A549 (cell line): ENCODE data around the gene POMT2. TPM values are rescaled to one million over a fixed set of nuclear protein-coding genes. Genes with fewer than 3 reads are reported as not detected.
"Not testable (repeated sequence)": the region's sequence is repeated elsewhere in the genome, so short reads cannot be mapped to it uniquely, and the experiment has no call there.

Experiments used
- ATAC-seq, 2 experiments: fragments of 200-7000 bp in 1 of 2; fragments of >200 bp in 1 of 2; cut with Nextera tagmentation in 1 of 2; cut with Tn5 transposase in 1 of 2; 3 replicates each; pipeline versions ENCODE4 v1.8.0 to v1.9.1; 2018 to 2020; ENCODE audit warnings: mild to moderate bottlenecking in 1 of 2, moderate library complexity in 1 of 2
- CTCF ChIA-PET: fragments of 300-600 bp; sonication (Branson Sonifier 250); formaldehyde crosslinking; extraction: SDS; loops from one replicate; lab custom pipeline; 2021; ENCODE audit warnings: antibody characterized with exemption, inconsistent platforms; lab: Yijun Ruan, JAX
- POLR2A ChIA-PET: fragments of 350-600 bp; formaldehyde crosslinking; extraction: SDS; loops from one replicate; lab custom pipeline; 2021; ENCODE audit warnings: antibody characterized with exemption, inconsistent platforms; lab: Yijun Ruan, JAX
- DNase-seq, 2 experiments: peaks; one replicate each; pipeline versions ENCODE4 v3.0.0 to v3.0.0-alpha.2; 2011 to 2016; ENCODE audit warnings: low read depth in 1 of 2, low spot score in 1 of 2
- FAIRE-seq: peaks from 2 replicates; lab custom pipeline; 2011; peaks lifted over from hg19 to GRCh38; lab: Jason Lieb, UNC
- H3K27ac ChIP-seq, 2 experiments: fragments of >200 bp; sonication (Bioruptor Twin); formaldehyde crosslinking; 3 replicates each; pipeline ENCODE4 v1.5.1; 2016 to 2017
- H3K4me1 ChIP-seq: fragments of >200 bp; sonication (Bioruptor Twin); formaldehyde crosslinking; 3 replicates; pipeline ENCODE4 v1.6.1; 2016
- H3K4me2 ChIP-seq: fragments of >200 bp; sonication (Bioruptor Twin); formaldehyde crosslinking; 3 replicates; pipeline ENCODE4 v1.6.1; 2016
- H3K4me3 ChIP-seq: fragments of >200 bp; sonication (Bioruptor Twin); formaldehyde crosslinking; 3 replicates; pipeline ENCODE4 v1.5.1; 2016
- H3K9me3 ChIP-seq: fragments of >200 bp; sonication (Bioruptor Twin); formaldehyde crosslinking; 3 replicates; pipeline ENCODE4 v1.6.1; 2016
- ATOH8 ChIP-seq: fragments of 250-450 bp; sonication (Bioruptor Pico); IDR thresholded peaks from 2 replicates; pipeline ENCODE4 v1.5.0; 2020; ENCODE audit warnings: low read depth, mild to moderate bottlenecking, moderate library complexity
- BHLHE40 ChIP-seq: IDR thresholded peaks from 2 replicates; pipeline ENCODE4 v1.6.1; 2012; ENCODE audit warnings: low read depth, low read length, inconsistent platforms
- CBX2 ChIP-seq: fragments of 200-600 bp; sonication (generic); IDR thresholded peaks from 2 replicates; pipeline ENCODE4 v1.6.1; 2016; ENCODE audit warnings: low read depth, mild to moderate bottlenecking, borderline replicate concordance
- CTCF ChIP-seq: fragments of >200 bp; sonication (Bioruptor Twin); formaldehyde crosslinking; IDR thresholded peaks from 3 replicates; pipeline ENCODE4 v1.5.1; 2016
- EHF ChIP-seq: fragments of 250-450 bp; sonication (Bioruptor Pico); IDR thresholded peaks from 2 replicates; pipeline ENCODE4 v1.5.0; 2020; ENCODE audit warnings: mild to moderate bottlenecking
- FOSB ChIP-seq: fragments of 250-450 bp; sonication (Bioruptor Pico); IDR thresholded peaks from 2 replicates; pipeline ENCODE4 v1.5.0; 2020; ENCODE audit warnings: mild to moderate bottlenecking, moderate library complexity
- GATA3 ChIP-seq: IDR thresholded peaks from 2 replicates; pipeline ENCODE4 v1.6.1; 2012; ENCODE audit warnings: borderline replicate concordance
- HEYL ChIP-seq: fragments of 250-450 bp; sonication (Bioruptor Pico); IDR thresholded peaks from 2 replicates; pipeline ENCODE4 v1.8.0; 2021; ENCODE audit warnings: mild to moderate bottlenecking, moderate library complexity
- MAZ ChIP-seq: fragments of 150-350 bp; IDR thresholded peaks from 2 replicates; pipeline ENCODE4 v1.6.1; 2014; ENCODE audit warnings: antibody characterized with exemption, low read depth, low read length, borderline replicate concordance
- NR3C1 ChIP-seq: fragments of >200 bp; sonication (Bioruptor Twin); formaldehyde crosslinking; IDR thresholded peaks from 3 replicates; pipeline ENCODE4 v1.6.1; 2017
- RCOR1 ChIP-seq: fragments of 150-350 bp; IDR thresholded peaks from 2 replicates; pipeline ENCODE4 v1.6.1; 2014; ENCODE audit warnings: antibody characterized with exemption, low read length, low read depth
- RNF2 ChIP-seq: fragments of 200-600 bp; sonication (generic); IDR thresholded peaks from 2 replicates; pipeline ENCODE4 v1.6.1; 2016; ENCODE audit warnings: low read depth, mild to moderate bottlenecking, antibody characterized with exemption, moderate library complexity, borderline replicate concordance
- SREBF2 ChIP-seq: fragments of 450-650 bp; IDR thresholded peaks from 2 replicates; pipeline ENCODE4 v1.6.1; 2014; ENCODE audit warnings: mild to moderate bottlenecking, moderate library complexity
- WGBS: methylation state at CpG from one replicate; pipeline ENCODE4 v1.1.6; 2017; ENCODE audit errors: missing lambda C conversion rate; 5-methylcytosine and 5-hydroxymethylcytosine counted together
- polyA plus RNA-seq, 4 experiments: library from polyadenylated mRNA; depleted of rRNA in 3 of 4; stranded (reverse); fragments of >200 nt; fragmentation: RNase III in 1 of 4; extraction: RNeasy Plus Mini Kit Qiagen cat#74134 plus additional on column Dnase treatment in 1 of 4; gene quantifications; 2 replicates in 3 of 4; 3 replicates in 1 of 4; pipeline ENCODE4 v1.2.3, GENCODE V29; 2011 to 2017

POMT2 gene
- polyA plus RNA-seq, 2 of the 4 experiments (the other 2 are of a cell fraction) = 27.1 to 38.7 TPM

GRCh38 chr14:77337880-77338279, 17.2 kb upstream of the POMT2 start (continued):
- no peak for TF ChIP-seq CTCF
- no peak for TF ChIP-seq ATOH8
- TF ChIP-seq RCOR1 = no peak
- no peak for TF ChIP-seq GATA3

DNA sequence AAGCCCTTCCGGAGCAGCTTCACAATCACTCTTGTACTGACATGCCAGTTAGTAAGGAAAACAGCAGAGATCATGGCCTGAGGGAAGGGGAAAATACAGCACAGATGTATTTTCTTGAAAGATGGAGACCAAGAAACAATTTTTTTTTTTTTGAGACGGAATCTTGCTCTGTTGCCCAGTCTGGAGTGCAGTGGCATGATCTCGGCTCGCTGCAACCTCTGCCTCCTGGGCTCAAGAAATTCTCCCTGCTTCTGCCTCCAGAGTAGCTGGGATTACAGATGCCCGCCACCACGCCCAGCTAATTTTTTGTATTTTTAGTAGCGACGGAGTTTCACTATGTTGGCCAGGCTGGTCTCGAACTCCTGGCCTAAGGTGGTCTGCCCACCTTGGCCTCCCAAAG, 16.6 kb upstream of the POMT2 start:
- CTCF ChIA-PET = interaction anchor here (1.5 kb wide), 1 partner anchor 11 kb away, joined by 5 read pairs; no protein-coding TSS in a partner anchor
- H3K4me2 ChIP-seq, H3K9me3 ChIP-seq, POLR2A ChIA-PET, H3K27ac ChIP-seq, DNase-seq, FAIRE-seq, ATAC-seq, H3K4me3 ChIP-seq: not testable (repeated sequence)
- H3K4me1 ChIP-seq = peaks cover 15% of the 10 kb centered on the region; the same call in 2 of the 3 replicates
- WGBS = 80% methylated on average over 9 of the region's 9 CpGs

GRCh38 chr14:77335576-77335975, 14.9 kb upstream of the POMT2 start:
- WGBS = 94% methylated on average over 3 of the region's 3 CpGs
- H3K27ac ChIP-seq = no peak overlapping the region
- no peak overlapping the region for H3K4me3 ChIP-seq
- DNase-seq (no peak), FAIRE-seq (no peak), ATAC-seq (no peak)
- H3K4me1 ChIP-seq = peaks cover 15% of the 10 kb centered on the region; the same call in 2 of the 3 replicates
- H3K4me2 ChIP-seq = no peak overlapping the region
- no peaks in the 10 kb centered on the region for H3K9me3 ChIP-seq
- POLR2A ChIA-PET = interaction anchor here (2.6 kb wide), 1 partner anchor 14 kb away, joined by 8 read pairs; the partner anchor contains the start of genes GSTZ1 and POMT2
- TF ChIP-seq NR3C1 = no peak
- no peak for TF ChIP-seq RNF2
- no peak for TF ChIP-seq CBX2
- no peak for TF ChIP-seq FOSB (CRISPR knock-in tag)
- TF ChIP-seq CTCF = no peak
- TF ChIP-seq EHF = no peak
- TF ChIP-seq, all 56 proteins: peak for 0
- CTCF ChIA-PET = interaction anchor here (0.9 to 1.9 kb wide), 5 partner anchors 9 to 183 kb away, joined by 3 to 7 read pairs (median 3); partner anchors contain the start of genes GSTZ1, POMT2, SAMD15 and TMED8

DNA sequence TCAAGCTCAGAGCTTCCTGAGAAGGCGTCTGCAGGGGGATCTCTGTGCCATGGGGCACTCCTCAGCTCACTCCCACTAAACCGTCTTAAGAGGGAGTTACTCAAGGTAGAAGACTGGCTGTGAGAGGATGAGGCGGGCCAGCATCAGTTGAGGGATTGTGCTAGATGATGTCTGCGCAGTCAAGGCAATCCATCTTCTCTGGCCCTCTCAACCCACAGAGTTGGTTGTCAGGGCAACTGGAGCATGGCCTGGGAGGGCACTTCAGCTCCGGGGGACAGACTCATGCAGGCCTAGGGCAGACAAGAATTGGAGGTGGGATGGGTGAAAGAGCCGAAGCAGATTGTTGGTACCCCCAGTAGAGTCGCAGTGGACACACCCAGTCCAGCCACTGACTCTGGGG, 9.2 kb upstream of the POMT2 start:
- Histone ChIP-seq H3K9me3 (no peaks in the 10 kb centered on the region), H3K4me3 (no peak overlapping the region), H3K27ac (no peak overlapping the region), H3K4me2 (no peak overlapping the region), H3K4me1 (no peaks in the 10 kb centered on the region)
- DNase-seq = no peak
- WGBS = 75% methylated on average over 6 of the region's 7 CpGs
- TF ChIP-seq HEYL (CRISPR knock-in tag) (no peak), BHLHE40 (no peak), SREBF2 (no peak), MAZ (no peak)
- ChIA-PET POLR2A (interaction anchor here (0.6 to 2.3 kb wide), 2 partner anchors 8 to 9 kb away, joined by 7 to 12 read pairs; partner anchors contain the start of genes GSTZ1 and POMT2), CTCF (interaction anchor here (0.6 to 2.8 kb wide), 6 partner anchors 14 to 220 kb away, joined by 3 to 14 read pairs (median 4); no protein-coding TSS in a partner anchor)
- no peak for ATAC-seq
- no peak for FAIRE-seq
